ENCODE results near the gene NFATC1. TPM values are rescaled to one million over a fixed set of nuclear protein-coding genes. Genes with fewer than 3 reads are reported as not detected.
A peak's percentile ranks its signal among the peaks of the same experiment; 100 is the strongest.

The NFATC1 gene
- total RNA-seq, 4 donors from 2014 or later: 10.1 to 15.0 (median 12.7) TPM

DNA sequence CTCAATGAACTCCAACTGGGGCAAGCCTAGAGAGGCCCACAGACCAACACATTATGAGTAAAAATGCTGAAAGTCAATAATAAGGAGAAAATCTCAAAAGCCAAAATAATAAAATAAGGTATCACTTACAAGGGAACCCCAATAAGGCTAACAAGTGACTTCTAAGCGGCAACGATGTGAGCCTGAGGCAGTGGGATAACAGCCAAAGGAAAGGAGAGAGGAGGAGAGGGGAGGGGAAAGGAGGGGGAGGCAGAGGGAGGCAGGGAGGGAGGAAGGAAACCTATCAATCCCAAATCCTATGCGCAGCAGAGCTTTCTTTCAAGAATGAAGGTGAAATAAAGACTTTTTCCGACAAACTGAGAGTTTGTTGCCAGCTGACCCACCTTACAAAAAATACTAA, 6.0 kb upstream of the NFATC1 start:
- Histone ChIP-seq H3K4me3 (replicated peaks in 1 of 3) (no peak overlapping the region), H3K27me3 (peaks cover 13% of the 10 kb centered on the region), H3K9me3 (no peaks in the 10 kb centered on the region), H3K36me3 (no peaks in the 10 kb centered on the region), H3K4me1 (peaks cover 12% of the 10 kb centered on the region in 2 donors), H3K27ac (no peak overlapping the region)
- WGBS, 2 donors: 36 to 41% methylated on average over 4 of the region's 4 CpGs
- no peak for DNase-seq
- intact Hi-C loops (cut with DNase I): no loop called here
- TF ChIP-seq, protein P1, sequence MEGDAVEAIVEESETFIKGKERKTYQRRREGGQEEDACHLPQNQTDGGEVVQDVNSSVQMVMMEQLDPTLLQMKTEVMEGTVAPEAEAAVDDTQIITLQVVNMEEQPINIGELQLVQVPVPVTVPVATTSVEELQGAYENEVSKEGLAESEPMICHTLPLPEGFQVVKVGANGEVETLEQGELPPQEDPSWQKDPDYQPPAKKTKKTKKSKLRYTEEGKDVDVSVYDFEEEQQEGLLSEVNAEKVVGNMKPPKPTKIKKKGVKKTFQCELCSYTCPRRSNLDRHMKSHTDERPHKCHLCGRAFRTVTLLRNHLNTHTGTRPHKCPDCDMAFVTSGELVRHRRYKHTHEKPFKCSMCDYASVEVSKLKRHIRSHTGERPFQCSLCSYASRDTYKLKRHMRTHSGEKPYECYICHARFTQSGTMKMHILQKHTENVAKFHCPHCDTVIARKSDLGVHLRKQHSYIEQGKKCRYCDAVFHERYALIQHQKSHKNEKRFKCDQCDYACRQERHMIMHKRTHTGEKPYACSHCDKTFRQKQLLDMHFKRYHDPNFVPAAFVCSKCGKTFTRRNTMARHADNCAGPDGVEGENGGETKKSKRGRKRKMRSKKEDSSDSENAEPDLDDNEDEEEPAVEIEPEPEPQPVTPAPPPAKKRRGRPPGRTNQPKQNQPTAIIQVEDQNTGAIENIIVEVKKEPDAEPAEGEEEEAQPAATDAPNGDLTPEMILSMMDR (IDR thresholded peaks at IDR 0.05): no peak
- TF ChIP-seq POLR2A (IDR thresholded peaks at IDR 0.05): no peak

DNA sequence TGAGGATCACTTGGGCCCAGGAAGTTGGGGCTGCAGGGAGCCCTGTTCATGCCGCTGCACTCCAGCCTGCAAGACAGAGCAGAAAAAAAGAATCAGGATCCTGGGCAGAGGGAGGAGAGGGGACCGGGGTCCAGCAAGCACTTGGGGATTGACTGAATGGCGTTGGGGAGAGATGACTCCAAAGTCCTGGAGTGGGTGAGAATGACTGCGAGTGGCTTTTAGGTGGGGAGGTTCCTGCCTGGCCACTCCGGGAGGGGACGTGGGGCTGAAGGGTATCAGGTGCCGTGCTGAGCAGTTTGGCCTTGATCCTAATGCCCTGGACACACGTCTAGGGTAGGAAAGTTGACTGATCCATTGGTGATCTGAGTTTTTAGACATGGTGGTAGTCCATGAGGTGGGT, 3.5 kb upstream of the NFATC1 start:
- Histone ChIP-seq H3K4me3 (replicated peaks in 1 of 3) (no peak overlapping the region), H3K36me3 (no peaks in the 10 kb centered on the region), H3K27me3 (peaks cover 13% of the 10 kb centered on the region), H3K4me1 (peaks cover 22 to 26% of the 10 kb centered on the region in 2 donors), H3K27ac (no peak overlapping the region), H3K9me3 (no peaks in the 10 kb centered on the region)
- DNase-seq: no peak
- 74 to 78% methylated on average over 8 of the region's 8 CpGs for WGBS, 2 donors
- TF ChIP-seq POLR2A (IDR thresholded peaks at IDR 0.05): no peak
- TF ChIP-seq, protein P1 (IDR thresholded peaks at IDR 0.05): no peak
- intact Hi-C loops (cut with DNase I): no loop called here

DNA sequence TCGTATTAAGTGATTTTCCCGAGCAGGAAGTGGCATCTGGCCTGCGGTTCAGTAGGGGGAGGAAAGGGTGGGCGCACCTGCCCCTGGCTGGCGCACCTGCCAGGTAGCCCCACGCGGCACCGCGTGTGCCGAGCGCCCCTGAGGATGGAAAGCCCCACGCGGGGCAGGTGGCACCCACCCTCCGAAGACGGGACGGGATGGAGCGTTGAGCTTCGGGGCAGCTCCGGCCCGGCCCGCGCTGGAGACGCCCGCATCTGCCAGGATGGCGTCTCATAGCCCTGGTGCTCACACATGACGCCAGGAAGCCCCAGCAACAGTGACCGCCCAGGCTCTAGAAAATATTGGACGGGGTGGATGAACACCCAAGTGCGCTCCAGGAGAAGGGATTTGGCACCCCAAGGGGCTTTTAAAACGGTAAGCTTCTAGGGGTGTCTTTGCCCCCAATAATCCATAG, 2.5 kb upstream of the NFATC1 start:
- peak overlapping the region; percentile 60 to 86 (median 75) for H3K27ac ChIP-seq
- TF ChIP-seq POLR2A (IDR thresholded peaks at IDR 0.05): no peak
- TF ChIP-seq, protein P1 (IDR thresholded peaks at IDR 0.05): no peak
- no peaks in the 10 kb centered on the region for H3K9me3 ChIP-seq
- intact Hi-C loops (cut with DNase I): no loop called here
- 5 to 6% methylated on average over 18 of the region's 30 CpGs for WGBS, 2 donors
- peak overlapping the region in 2 of 3 donors; percentile 51 for H3K4me3 ChIP-seq (replicated peaks in 1 of 3)
- DNase-seq: no peak
- H3K4me1 ChIP-seq: peaks cover 22 to 26% of the 10 kb centered on the region in 2 donors
- no peaks in the 10 kb centered on the region for H3K36me3 ChIP-seq
- peaks cover 8% of the 10 kb centered on the region for H3K27me3 ChIP-seq

DNA sequence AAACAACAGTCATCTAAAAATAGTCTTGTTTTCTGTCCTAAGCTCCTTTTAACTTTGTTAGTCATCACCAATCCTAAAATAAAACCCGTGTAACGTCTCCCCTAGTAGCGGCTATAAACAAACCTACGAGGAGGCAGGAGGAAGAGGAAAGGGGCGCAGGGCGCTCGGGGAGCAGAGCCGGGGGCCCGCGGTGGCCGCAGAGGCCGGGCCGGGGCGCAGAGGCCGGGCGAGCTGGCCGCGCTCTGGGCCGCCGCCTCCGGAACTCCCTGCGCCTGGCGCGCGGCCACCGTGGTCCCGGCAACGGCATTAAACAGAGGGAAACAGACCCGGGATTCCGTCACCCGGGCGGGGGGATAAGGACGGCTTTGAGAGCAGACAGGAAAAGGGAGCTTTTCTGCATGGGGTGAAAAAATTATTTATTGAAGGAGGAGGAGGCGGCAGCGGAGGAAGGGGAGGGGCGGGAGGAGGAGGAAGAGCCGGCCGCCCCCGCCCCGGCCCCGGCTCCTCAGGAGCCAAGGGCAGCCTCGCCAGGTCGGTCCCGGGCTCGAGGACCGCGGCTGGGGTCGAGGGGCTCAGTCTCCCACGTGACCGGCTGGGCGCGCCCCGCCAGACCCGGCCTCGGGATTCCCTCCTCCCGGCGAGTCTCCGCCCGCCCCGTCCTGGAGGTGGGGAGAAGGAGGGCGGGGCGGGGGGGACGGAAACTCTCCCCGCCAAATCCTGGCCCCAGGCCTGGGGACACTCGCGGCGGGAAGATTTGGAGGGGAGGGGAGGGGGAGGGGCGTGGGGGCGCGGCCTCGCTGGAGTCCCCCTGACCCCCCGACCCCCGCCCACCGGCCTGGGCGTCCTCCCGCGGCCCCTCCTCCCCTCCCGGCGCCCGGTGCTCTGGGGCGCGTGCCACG, 1.8 kb upstream of the NFATC1 start:
- Histone ChIP-seq H3K27ac (peak overlapping the region; percentile 75 to 86 (median 79)), H3K9me3 (no peaks in the 10 kb centered on the region), H3K4me1 (peaks cover 22 to 26% of the 10 kb centered on the region in 2 donors), H3K27me3 (peaks cover 6% of the 10 kb centered on the region), H3K36me3 (no peaks in the 10 kb centered on the region), H3K4me3 (replicated peaks in 1 of 3) (peak overlapping the region in 2 of 3 donors; percentile 51)
- peak; percentile 85 to 92 for DNase-seq
- TF ChIP-seq, protein P1 (IDR thresholded peaks at IDR 0.05): no peak
- TF ChIP-seq POLR2A (IDR thresholded peaks at IDR 0.05): peak in 1 of 2 donors; percentile 27
- intact Hi-C loops (cut with DNase I): no loop called here
- WGBS, 2 donors: 1 to 2% methylated on average over 41 to 48 of the region's 83 CpGs

All from thyroid gland (tissue), 4 donors.